Measurements from ENCODE around the gene TSKU. TPM values are rescaled to one million over a fixed set of nuclear protein-coding genes. Genes with fewer than 3 reads are reported as not detected.

TSKU gene
- total and polyA plus RNA-seq, 9 of the 15 experiments (the other 6 are each of a cell fraction or from before 2014, with no cell fraction given): 0.60 to 11.9 (median 8.4) TPM

- TF ChIP-seq, protein P1, sequence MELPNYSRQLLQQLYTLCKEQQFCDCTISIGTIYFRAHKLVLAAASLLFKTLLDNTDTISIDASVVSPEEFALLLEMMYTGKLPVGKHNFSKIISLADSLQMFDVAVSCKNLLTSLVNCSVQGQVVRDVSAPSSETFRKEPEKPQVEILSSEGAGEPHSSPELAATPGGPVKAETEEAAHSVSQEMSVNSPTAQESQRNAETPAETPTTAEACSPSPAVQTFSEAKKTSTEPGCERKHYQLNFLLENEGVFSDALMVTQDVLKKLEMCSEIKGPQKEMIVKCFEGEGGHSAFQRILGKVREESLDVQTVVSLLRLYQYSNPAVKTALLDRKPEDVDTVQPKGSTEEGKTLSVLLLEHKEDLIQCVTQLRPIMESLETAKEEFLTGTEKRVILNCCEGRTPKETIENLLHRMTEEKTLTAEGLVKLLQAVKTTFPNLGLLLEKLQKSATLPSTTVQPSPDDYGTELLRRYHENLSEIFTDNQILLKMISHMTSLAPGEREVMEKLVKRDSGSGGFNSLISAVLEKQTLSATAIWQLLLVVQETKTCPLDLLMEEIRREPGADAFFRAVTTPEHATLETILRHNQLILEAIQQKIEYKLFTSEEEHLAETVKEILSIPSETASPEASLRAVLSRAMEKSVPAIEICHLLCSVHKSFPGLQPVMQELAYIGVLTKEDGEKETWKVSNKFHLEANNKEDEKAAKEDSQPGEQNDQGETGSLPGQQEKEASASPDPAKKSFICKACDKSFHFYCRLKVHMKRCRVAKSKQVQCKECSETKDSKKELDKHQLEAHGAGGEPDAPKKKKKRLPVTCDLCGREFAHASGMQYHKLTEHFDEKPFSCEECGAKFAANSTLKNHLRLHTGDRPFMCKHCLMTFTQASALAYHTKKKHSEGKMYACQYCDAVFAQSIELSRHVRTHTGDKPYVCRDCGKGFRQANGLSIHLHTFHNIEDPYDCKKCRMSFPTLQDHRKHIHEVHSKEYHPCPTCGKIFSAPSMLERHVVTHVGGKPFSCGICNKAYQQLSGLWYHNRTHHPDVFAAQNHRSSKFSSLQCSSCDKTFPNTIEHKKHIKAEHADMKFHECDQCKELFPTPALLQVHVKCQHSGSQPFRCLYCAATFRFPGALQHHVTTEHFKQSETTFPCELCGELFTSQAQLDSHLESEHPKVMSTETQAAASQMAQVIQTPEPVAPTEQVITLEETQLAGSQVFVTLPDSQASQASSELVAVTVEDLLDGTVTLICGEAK (IDR thresholded peaks at IDR 0.05): no peak
- TF ChIP-seq, protein P1 (CRISPR knock-in tag; IDR thresholded peaks at IDR 0.05): peak; percentile 57; the same call in 1 of the 2 replicates
- TF ChIP-seq UBTF (IDR thresholded peaks at IDR 0.05; ENCODE audit: borderline replicate concordance in 1 of 2, low read depth in 2 of 2, low read length in 2 of 2) (peak in 1 of 2 experiments; percentile 78; a peak in 1 of 4 replicates), POLR2G (IDR thresholded peaks at IDR 0.05; ENCODE audit: low read depth, low read length) (peak; percentile 84), E2F4 (CRISPR knock-in tag; IDR thresholded peaks at IDR 0.05; ENCODE audit: low read depth) (0 out of 2 replicates have a peak, but pooled peaks have one; percentile 71), ZBTB1 (CRISPR knock-in tag; IDR thresholded peaks at IDR 0.05; ENCODE audit: borderline replicate concordance, low read depth) (peak; percentile 71; the same call in 1 of the 2 replicates)
- TF ChIP-seq, protein P2, sequence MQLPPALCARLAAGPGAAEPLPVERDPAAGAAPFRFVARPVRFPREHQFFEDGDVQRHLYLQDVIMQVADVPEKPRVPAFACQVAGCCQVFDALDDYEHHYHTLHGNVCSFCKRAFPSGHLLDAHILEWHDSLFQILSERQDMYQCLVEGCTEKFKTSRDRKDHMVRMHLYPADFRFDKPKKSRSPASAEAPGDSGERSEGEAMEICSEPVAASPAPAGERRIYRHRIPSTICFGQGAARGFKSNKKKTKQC (CRISPR knock-in tag; IDR thresholded peaks at IDR 0.05): peak; percentile 48; the same call in 1 of the 2 replicates
- TF ChIP-seq, protein P3, sequence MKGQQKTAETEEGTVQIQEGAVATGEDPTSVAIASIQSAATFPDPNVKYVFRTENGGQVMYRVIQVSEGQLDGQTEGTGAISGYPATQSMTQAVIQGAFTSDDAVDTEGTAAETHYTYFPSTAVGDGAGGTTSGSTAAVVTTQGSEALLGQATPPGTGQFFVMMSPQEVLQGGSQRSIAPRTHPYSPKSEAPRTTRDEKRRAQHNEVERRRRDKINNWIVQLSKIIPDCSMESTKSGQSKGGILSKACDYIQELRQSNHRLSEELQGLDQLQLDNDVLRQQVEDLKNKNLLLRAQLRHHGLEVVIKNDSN (CRISPR knock-in tag; IDR thresholded peaks at IDR 0.05): peak; percentile 32; the same call in 1 of the 2 replicates
Measured at GRCh38 chr11:76783294-76783895, at the start of gene TSKU (continued).

All from K562 (cell line).